ENCODE results near the gene NUP98.

The NUP98 gene

DNA sequence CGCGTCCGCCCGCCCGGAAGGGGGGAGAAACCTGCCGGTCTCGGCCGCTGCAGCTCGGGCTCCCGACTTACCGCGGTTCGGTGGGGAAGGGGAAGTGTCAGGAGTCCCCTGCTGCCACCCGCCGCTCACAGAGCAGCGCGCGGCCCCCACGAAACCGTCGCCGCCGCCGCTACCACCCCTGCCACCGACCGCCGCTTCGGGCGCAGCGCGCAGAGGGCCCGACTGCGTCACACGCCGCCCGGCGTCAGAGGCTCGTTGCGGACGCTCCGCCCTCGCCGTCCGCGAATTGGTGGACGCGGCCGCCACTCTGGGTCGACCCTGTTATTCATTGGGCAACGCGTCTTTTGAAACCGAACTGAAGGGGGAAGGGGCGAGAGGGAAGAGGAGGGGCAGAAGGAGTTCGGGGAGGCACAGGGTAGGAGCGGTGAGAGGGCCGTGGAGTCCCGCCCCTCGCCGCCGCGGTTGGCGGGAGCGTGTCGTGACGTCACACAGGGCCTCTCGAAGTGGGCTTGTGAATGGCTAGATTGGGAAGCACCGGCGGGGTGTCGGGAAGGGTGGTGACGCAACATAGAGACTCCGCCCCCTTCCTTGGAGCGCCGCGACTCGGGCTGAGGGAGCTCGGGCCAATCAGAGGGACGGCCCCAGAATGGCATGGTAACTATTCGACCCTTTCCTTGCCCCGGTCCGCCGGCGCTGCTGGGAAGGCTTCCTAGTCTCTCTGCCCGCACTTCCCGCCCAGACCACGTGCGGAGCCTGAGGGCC, at the start of gene NUP98:
Gene NUP98, minus strand, starts transcription at position 226 of the 762 bp plus-strand sequence. CDS start 15,437 bp downstream, outside the sequence.
- peak; percentile 100 for DNase-seq

GRCh38 chr11:3845670-3846069, 48.3 kb upstream of the NUP98 start:
- DNase-seq: no peak

DNA sequence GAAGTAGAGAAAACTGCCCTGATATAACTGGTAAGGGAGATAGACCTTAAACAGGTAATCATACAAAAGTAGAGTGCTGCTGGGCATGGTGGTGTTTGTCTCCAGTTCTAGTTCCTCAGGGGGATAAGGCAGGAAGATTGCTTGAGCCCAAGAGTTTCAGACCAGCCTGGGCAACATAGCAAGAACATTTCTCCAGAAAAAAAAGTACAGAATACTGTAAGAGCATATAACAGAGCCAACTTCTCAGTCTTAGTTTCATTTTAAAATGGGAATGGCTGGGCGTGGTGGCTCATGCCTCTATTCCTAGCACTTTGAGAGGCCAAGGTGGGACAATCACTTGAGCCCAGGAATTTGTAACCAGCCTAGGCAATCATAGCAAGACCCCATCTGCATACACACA, 47.9 kb upstream of the NUP98 start:
- no peak for DNase-seq

- DNase-seq: no peak
These were observed 46.0 kb upstream of the NUP98 start for GRCh38 chr11:3843326-3843725.

- peak; percentile 79 for DNase-seq
These were observed 44.3 kb upstream of the NUP98 start for GRCh38 chr11:3841426-3842350.

DNA sequence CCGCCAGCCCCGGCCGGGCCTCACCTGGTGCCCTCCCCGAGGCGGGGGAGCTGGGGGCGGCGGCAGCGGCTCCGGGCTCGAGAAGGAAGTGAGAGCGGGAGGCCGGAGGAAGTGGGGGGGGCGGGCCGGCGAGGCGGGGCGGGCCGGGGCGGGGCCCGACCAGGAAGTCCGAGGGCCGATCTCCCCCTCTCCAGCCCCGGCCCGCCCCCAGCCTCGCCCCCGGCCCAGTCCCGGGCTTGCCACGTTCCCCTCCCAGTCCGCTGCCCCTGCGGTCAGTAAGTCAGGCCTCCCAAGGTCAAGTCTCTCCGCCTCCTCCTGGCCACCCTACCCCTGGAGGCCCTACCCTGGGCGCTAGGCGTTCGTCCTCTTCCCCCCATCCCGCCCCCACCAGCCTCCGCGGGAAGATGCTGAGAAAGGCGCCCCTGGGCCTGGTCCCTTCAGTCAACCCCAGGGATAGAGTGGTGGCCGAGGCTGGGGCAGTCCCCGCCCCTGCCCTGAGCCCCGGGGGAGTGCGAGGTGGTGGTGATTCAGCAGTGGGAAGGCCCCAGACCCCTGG, 43.6 kb upstream of the NUP98 start, which contains the start of gene RHOG:
Gene RHOG, minus strand, starts transcription at position 90 of the 556 bp plus-strand sequence. CDS start 12,821 bp downstream, outside the sequence.
- peak; percentile 77 for DNase-seq

GRCh38 chr11:3840004-3840869, 42.9 kb upstream of the NUP98 start:
- DNase-seq: no peak

DNA sequence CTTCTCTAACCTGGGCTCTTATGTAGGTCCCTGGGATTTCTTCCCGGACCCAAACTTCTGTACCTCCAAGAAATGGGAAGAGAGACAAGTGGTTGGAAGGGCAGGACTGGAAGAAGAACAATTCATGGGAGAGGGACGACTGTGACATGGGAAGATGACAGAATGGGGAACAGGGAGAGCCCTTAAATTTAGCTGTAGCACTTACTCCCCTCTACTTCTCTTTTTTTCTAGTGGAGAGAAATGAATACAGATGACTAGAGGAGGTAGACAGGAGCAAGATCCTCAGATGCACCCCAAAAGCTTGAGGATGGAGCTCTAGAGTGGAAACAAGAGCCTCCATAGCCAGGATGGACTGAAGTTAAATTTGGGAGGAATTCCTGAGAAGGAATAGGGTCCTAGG, 41.1 kb upstream of the NUP98 start:
- DNase-seq: no peak

GRCh38 chr11:3837793-3838192, 40.4 kb upstream of the NUP98 start:
- peak; percentile 31 for DNase-seq

DNA sequence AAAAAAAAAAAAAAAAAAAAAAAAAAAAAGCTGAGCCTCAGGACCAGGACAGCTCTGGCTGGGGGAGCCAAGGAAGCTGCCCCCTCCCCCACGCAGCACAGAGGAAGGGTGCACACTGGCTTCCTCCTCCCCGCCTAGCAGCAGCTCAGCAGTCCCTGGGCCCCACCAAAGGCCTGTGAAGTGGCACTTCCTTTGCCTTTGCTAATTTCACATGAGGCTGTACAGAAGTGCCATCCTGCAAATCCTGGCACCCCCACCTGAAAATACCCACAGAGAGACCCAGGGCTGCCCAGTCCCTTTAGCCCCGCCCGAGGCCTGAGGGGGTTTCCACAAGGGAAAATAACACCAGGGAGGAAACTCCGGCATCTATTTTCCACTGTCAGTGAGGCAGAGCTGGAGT, 39.5 kb upstream of the NUP98 start:
- no peak for DNase-seq

DNA sequence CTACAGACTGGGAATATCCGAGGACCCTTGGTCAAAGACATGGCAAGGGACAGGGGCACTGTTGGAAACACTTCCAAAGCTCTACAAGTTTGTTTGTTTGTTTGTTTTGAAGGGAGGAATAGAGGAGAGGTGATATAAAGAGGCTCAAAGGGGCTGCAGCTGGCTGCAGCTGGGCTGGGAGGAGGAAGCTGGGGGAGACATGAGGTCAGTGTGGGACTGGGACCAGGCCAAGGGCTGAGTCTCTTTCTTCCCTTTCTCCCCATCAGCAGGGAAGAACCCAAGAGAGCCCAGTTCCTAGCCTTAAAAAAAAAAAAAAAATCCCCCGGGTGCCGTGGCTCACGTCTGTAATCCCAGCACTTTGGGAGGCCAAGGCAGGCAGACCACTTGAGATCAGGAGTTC, 38.4 kb upstream of the NUP98 start:
- DNase-seq: no peak

GRCh38 chr11:3834664-3835461, 37.5 kb upstream of the NUP98 start:
- DNase-seq: peak; percentile 31

GRCh38 chr11:3834349-3834663, 37.0 kb upstream of the NUP98 start:
- no peak for DNase-seq

GRCh38 chr11:3833449-3833848, 36.1 kb upstream of the NUP98 start:
- DNase-seq: no peak

DNA sequence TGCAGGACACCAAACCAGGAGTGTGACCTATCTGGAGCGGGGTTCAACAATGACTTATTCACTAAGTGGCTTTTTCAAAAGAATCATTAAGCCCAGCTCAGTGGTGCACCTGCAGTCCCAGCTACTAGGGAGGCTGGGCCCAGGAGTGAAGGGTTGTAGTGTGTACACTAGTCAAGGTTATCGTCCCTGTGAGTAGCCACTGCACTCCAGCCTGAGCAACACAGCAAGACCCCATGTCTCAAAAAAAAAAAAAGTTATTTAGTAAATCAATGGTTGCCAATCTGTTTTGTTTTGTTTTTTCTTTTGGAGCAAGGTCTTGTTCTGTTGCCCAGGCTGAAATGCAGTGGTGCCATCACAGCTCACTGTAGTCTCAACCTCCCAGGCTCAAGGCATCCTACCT, 35.5 kb upstream of the NUP98 start:
- no peak for DNase-seq

- no peak for DNase-seq
These were observed 34.3 kb upstream of the NUP98 start for GRCh38 chr11:3831378-3832239.

GRCh38 chr11:3830730-3831129, 33.4 kb upstream of the NUP98 start:
- DNase-seq: no peak

DNA sequence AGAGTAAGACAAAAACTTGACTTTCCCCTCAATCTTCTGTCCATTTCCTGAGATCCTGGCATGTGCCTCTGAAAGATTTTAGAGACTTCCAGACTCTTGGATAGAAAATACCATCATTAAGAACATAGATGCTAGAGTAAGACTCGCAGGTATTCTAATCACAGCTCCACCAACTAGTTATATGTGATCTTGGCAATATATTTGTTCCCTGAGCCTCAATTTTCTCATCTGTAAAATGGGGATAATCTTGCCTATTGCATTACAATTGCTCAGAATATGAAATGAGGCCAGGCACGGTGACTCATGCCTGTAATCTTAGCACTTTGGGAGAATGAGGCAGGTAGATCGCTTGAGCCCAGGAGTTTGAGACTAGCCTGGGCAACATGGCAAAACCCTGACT, 32.7 kb upstream of the NUP98 start:
- DNase-seq: no peak

DNA sequence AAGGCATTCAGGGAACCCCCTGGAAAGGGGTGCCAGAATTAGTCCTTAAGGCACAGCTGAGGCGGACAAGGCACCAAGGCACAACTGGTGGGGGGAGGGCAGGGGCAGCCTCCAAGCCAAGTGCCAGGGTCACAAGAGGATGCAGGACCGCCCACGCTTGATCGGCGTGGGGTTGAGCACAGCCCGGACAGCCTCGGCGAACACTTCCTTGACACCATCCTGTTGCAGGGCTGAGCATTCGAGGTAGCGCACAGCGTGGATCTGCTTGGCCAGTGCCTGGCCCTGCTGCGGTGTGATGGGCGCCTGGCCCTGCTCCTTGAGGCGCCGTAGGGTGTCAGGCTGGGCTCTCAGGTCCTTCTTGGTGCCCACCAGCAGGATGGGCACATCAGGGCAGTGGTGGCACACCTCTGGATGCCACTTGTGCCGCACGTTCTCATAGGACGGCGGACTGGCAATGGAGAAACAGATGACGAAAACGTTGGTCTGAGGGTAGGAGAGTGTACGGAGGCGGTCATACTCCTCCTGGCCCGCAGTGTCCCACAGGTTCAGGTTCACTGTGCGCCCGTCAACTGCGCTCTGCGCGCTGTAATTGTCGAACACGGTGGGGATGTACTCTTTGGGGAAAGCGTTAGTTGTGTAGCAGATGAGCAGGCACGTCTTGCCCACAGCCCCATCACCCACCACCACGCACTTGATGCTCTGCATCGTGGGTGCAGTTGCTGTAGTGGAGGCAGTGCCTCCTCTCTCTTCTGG, 30.3 kb upstream of the NUP98 start:
- no peak for DNase-seq

DNA sequence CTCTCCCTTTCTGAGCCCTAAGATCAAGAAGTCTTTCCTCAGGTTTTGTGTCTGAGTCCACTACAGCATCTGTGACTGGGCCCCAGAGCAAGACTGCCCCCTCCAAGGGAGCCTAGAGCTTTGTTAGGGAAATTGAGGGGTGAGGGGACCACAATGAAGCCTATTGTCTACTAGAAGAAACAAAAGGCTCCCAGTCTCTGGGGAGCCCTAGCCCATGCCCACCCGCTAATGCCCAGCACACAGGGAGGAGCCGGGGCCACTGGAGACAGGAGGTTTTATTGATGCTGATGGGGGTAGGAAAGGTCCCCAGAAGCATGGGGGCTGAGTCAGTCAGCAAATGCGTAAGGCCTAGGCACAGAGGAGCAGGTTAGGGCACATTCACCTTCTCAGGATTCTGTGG, 29.4 kb upstream of the NUP98 start:
- no peak for DNase-seq
